GM12872 (cell line): ENCODE results near the gene CERS6.

Experiments
- TF ChIP-seq, protein P1 (sequence below): IDR thresholded peaks from 3 replicates; pipeline ENCODE4 v1.5.1; 2011; ENCODE audit warnings: low read depth, mild to moderate bottlenecking, low read length, moderate library complexity; ENCODE audit not compliant: insufficient read depth

The CERS6 gene

DNA sequence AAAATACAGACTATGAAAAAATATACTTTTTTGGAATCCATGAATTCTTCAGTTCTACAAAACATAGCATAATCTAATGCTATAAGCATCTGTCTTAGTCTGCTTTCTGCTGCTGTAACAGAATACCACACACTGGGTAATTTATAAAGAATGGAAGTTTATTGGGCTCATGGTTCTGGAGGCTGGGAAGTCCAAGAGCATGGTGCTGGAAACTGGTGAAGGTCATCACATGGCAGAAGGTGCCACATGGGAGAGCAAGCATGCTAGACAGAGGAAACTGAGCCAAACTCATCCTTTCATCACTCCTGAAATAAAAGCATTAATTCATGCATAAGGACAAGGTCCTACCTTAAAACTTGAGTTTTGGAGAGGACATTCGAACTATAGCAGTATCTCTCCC, 319.8 kb downstream of the CERS6 start:
- TF ChIP-seq, protein P1, sequence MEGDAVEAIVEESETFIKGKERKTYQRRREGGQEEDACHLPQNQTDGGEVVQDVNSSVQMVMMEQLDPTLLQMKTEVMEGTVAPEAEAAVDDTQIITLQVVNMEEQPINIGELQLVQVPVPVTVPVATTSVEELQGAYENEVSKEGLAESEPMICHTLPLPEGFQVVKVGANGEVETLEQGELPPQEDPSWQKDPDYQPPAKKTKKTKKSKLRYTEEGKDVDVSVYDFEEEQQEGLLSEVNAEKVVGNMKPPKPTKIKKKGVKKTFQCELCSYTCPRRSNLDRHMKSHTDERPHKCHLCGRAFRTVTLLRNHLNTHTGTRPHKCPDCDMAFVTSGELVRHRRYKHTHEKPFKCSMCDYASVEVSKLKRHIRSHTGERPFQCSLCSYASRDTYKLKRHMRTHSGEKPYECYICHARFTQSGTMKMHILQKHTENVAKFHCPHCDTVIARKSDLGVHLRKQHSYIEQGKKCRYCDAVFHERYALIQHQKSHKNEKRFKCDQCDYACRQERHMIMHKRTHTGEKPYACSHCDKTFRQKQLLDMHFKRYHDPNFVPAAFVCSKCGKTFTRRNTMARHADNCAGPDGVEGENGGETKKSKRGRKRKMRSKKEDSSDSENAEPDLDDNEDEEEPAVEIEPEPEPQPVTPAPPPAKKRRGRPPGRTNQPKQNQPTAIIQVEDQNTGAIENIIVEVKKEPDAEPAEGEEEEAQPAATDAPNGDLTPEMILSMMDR = no peak

DNA sequence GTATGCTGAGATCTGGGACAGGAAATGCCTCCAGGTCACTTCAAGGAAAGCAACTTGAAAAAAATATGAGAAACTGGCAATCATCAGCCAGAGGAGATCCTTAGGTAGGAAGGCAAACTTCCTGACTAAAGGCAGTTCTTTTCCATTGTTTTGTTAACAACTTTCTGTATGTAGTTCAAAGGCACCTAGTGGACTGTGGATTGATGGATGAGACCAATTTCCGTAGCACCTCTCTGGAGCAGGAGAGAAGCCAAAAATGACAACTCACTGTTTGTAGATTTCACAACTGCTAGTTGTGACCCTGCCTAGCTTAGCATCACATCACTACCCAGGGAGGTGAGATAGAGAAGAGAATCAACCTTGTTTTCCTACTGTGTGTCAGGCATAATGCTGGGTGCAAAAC, 324.6 kb downstream of the CERS6 start:
- TF ChIP-seq, protein P1 = no peak

DNA sequence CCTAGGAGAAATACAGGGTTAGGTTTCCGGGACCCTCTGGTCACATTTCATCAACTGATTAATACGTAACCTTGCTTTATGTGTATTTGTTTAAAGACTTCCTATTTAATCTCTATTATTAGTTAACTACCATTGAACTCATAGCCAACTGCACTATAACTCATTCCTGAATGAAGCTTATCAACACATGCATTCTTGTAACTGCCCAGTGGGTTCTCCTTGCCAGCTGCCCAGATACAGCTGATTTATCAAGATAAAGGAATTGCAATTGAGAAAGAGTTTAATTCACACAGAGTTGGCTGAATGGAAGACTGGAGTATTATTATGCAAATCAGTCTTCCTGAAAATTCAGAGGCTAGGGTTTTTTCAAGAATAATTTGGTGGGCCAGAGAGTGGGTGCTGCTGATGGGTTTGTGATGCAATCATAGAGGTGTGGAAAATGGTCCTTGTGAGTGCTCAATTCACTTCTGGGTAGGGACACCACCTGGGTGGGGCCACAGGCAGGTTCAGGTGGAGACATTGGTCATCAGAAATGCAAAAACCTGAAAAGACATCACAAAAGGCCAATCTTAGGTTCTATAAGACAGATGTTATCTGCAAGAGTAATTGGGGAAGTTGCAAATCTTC, 325.2 kb downstream of the CERS6 start:
- TF ChIP-seq, protein P1 = no peak

DNA sequence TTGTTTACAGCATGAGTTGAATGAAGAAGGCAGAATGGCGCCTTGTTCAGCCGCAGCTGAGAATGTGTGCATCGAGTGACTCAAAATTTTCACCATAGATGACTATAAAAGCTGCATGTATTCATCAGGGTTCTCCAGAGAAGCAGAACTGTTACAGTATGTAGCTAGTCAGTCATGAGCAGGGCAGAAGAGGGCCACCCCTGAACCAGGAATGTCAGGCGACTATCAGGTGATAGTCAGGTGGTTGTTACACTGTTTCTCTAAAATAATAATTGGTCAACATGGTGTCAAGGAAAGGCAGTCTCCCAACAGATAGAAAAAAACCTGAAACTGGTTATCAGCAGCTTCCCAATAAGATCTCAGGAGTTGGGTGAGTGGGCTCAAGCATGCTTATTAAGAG, 326.2 kb downstream of the CERS6 start:
- TF ChIP-seq, protein P1 = no peak

DNA sequence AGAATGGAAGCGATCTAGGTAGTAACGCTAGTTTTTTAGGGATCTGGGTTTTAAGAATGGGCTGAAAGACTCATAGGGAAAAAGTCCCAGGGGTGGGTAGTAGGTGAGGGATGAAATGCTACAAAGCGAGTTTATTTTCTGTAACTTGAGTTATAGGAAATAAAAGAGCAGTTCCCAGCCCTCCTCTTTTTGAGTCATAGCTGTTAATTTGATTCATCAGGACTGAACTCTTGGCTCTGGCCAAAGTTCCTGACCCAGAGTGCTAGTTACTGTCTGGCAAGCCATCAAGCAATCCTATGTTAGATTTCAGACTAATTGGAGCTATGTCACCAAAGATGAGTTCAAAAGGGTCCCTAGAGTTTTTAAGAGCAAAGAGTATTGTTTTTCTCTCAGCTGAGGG, 328.9 kb downstream of the CERS6 start:
- TF ChIP-seq, protein P1 = no peak

DNA sequence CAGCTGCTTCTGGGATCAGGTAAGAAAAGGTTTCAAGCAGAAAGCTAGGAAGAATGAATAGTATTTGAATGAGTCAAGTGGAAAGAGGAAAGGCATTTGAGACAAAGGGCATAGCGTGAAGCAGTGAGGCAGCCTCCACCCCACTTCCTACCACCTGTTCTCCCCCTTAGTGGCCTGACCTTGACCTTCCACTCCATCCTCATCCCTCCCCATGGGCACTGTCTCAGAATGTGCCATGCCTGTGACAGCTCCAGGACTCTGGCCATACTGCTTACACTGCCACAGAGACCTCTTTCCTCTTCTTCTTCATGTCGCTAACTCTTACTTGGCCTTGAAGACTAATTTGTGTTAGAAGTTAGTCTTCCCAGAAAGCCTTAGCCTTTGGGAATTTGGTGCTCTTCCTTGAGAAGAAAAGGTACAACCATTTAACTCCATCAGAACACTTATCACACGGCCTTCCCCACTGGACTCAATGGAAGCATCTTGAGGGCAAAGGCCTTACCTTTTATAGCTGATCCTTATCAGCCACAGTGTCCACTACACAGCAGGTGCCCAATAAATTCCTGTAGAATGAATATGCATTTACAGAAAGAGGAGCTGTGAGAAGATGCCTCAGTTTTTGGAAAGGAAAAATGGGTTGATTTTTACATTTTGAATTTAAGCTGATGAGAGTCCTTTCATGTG, 331.2 kb downstream of the CERS6 start:
- TF ChIP-seq, protein P1 = no peak

DNA sequence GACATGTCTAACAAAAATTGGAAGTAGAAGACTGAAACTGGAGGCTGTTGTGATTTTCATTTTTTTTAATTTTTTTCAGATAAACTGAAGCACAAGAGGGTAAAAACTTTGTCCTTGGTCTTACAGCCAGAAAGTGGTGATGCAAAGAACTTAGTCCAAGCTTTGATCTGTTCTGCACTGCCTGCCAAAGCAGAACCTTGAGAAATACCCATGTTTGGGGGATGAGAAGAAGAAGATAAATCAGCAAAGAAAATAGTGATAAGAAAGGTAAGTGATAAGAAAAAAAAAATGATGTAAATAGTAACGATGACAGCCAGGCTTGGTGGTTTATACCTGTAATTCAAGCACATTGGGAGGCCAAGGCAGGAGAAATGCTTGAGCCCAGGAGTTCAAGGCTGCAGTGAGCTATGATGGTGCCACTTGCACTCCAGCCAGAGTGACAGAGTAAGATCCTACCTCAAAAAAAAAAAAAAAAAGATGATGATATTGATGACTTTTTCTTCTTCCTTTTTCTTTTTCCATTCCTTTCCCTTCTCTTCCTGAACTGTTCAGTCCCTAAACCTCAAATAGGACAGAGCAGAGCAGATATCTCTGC, 331.8 kb downstream of the CERS6 start:
- TF ChIP-seq, protein P1 = no peak
